ENCODE results near the gene COL7A1.

DNA sequence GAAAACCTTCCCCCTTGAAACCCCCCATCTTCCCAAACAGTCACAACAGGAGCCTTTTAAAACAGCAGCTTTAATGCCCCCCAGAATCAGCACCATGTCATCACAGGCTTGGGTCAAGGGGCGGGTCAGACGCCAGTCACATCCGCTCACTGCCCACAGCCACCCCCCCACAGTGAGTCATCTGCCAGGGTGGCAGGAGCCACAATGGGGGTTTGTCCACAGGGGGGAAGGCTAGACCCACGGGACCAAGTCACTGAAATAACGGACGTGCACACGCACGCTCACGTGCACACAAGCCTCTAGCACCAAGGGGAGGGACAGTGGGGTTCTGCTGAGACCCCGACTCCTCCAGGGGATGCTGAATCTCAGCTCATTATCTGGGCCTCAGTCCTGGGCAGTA lies 31.1 kb downstream of the COL7A1 start:
- TF ChIP-seq POLR2A (IDR thresholded peaks at IDR 0.05) (no peak), CTCF (IDR thresholded peaks at IDR 0.05 in 8 of 11, conservative IDR thresholded peaks at IDR 0.05 in 3 of 11) (no peak)
